T-cell (primary cell): ENCODE data around the gene WBP2. TPM values are rescaled to one million over a fixed set of nuclear protein-coding genes. Genes with fewer than 3 reads are reported as not detected.
A peak's percentile ranks its signal among the peaks of the same experiment; 100 is the strongest.

Experiments
- ATAC-seq, 4 experiments: fragments of 200-7000 bp in 3 of 4; fragments of 150-1000 bp in 1 of 4; cut with Tn5 transposase; replicated peaks in 1 of 4; 1 replicate in 3 of 4; 2 replicates in 1 of 4; pipeline ENCODE4 v1.10.0; 2021; ENCODE audit warnings: moderate library complexity in 3 of 4, mild to moderate bottlenecking in 2 of 4, moderate number of reproducible peaks in 1 of 4
- CTCF ChIA-PET, 2 donors: fragments of 300-600 bp; sonication (Branson Sonifier 250); formaldehyde crosslinking; loops; one replicate each; lab custom pipeline; 2022; ENCODE audit warnings: antibody characterized with exemption in 2 of 2; lab: Charles Lee
- POLR2A ChIA-PET, 2 donors: fragments of 300-600 bp; sonication (Branson Sonifier 250); formaldehyde crosslinking; loops; one replicate each; lab custom pipeline; 2022; ENCODE audit warnings: antibody characterized with exemption in 2 of 2; lab: Charles Lee
- DNase-seq, 35 experiments: peaks; one replicate each; pipeline versions ENCODE4 v3.0.0 to v3.0.0-alpha.2; 2013 to 2023
- H3K27ac ChIP-seq: one replicate; pipeline ENCODE4 v1.5.1; 2013; ENCODE audit warnings: low read length
- H3K27me3 ChIP-seq, 2 experiments: replicated peaks in 1 of 2; 1 replicate in 1 of 2; 2 replicates in 1 of 2; pipeline versions ENCODE4 v1.6.1 to v1.7.0; 2013; ENCODE audit warnings: low read length in 1 of 2, mixed read lengths in 1 of 2; ENCODE audit not compliant: control insufficient read depth in 2 of 2, insufficient read depth in 2 of 2; ENCODE audit errors: extremely low read depth in 1 of 2
- H3K36me3 ChIP-seq, 2 donors: 1 replicate in 1 of 2; 2 replicates in 1 of 2; pipeline versions ENCODE4 v1.6.1 to v1.7.0; 2013; ENCODE audit warnings: low read length in 1 of 2; ENCODE audit not compliant: control insufficient read depth in 2 of 2, insufficient read depth in 1 of 2; ENCODE audit errors: extremely low read depth in 1 of 2
- H3K4me1 ChIP-seq, 2 experiments: 1 replicate in 1 of 2; 2 replicates in 1 of 2; pipeline versions ENCODE4 v1.6.1 to v1.7.0; 2013; ENCODE audit warnings: low read length in 2 of 2, mixed read lengths in 1 of 2; ENCODE audit not compliant: insufficient read depth in 2 of 2, control insufficient read depth in 1 of 2; ENCODE audit errors: extremely low read depth in 1 of 2
- H3K4me3 ChIP-seq, 2 donors: 1 replicate in 1 of 2; 2 replicates in 1 of 2; pipeline versions ENCODE4 v1.5.1 to v1.7.0; 2013; ENCODE audit warnings: mild to moderate bottlenecking in 2 of 2, low read length in 1 of 2, moderate library complexity in 1 of 2; ENCODE audit not compliant: control insufficient read depth in 1 of 2; ENCODE audit errors: extremely low read depth in 1 of 2
- H3K9me3 ChIP-seq: 2 replicates; pipeline ENCODE4 v1.7.0; 2013
- H3K27ac Mint-ChIP-seq, 2 donors: one replicate each; pipeline ENCODE4 v1.8.0; 2020 to 2021; ENCODE audit warnings: mild to moderate bottlenecking in 2 of 2, mixed read lengths in 2 of 2
- H3K27me3 Mint-ChIP-seq, 2 donors: one replicate each; pipeline ENCODE4 v1.8.0; 2021 to 2022; ENCODE audit warnings: mixed read lengths in 2 of 2
- H3K36me3 Mint-ChIP-seq: one replicate; pipeline ENCODE4 v1.8.0; 2021; ENCODE audit warnings: mixed read lengths
- H3K4me1 Mint-ChIP-seq, 3 donors: one replicate each; pipeline ENCODE4 v1.8.0; 2020 to 2022; ENCODE audit warnings: mixed read lengths in 3 of 3, mild to moderate bottlenecking in 1 of 3
- H3K4me3 Mint-ChIP-seq, 3 donors: one replicate each; pipeline ENCODE4 v1.8.0; 2020 to 2022; ENCODE audit warnings: mild to moderate bottlenecking in 3 of 3, mixed read lengths in 3 of 3, moderate library complexity in 3 of 3
- H3K9me3 Mint-ChIP-seq, 3 donors: one replicate each; pipeline ENCODE4 v1.8.0; 2020 to 2022; ENCODE audit warnings: mixed read lengths in 3 of 3
- WGBS: methylation state at CpG from one replicate; pipeline ENCODE4 v1.1.5; 2013; ENCODE audit warnings: missing lambda C conversion rate; ENCODE audit not compliant: insufficient coverage; 5-methylcytosine and 5-hydroxymethylcytosine counted together
- total RNA-seq, 35 experiments: library from RNA in 6 of 35; stranded (reverse) in 6 of 35; fragments of 120-200 nt in 1 of 35; gene quantifications; one replicate each; pipeline versions ENCODE4 v1.2.1 to v1.2.4 and lab custom pipeline; 2013 to 2026

Gene WBP2
- total RNA-seq, 5 donors from 2014 or later (not counting 1 experiment from before 2014, with no cell fraction given) = 91.4 to 158 (median 138) TPM

- no peaks in the 10 kb centered on the region for H3K27me3 ChIP-seq
- DNase-seq = no peak
- peaks cover 39 to 67% of the 10 kb centered on the region in 2 donors for H3K36me3 ChIP-seq
- no peak overlapping the region for H3K4me3 ChIP-seq
- peaks cover 2 to 45% of the 10 kb centered on the region in 2 experiments for H3K4me1 ChIP-seq
- H3K4me3 Mint-ChIP-seq = no peak overlapping the region
- CTCF ChIA-PET = no interaction called here
- no peak overlapping the region for H3K27ac ChIP-seq
- 87% methylated on average over 21 of the region's 28 CpGs for WGBS
- H3K36me3 Mint-ChIP-seq = peaks cover 16% of the 10 kb centered on the region
- H3K27me3 Mint-ChIP-seq = no peaks in the 10 kb centered on the region
- ATAC-seq = no peak
- H3K27ac Mint-ChIP-seq = peak overlapping the region in 1 of 2 donors; percentile 28
- POLR2A ChIA-PET = interaction anchor here in 1 of 2 donors (0.6 kb wide), 1 partner anchor 36 kb away, joined by 5 read pairs; no protein-coding TSS in a partner anchor
- peaks cover 22 to 34% (median 24%) of the 10 kb centered on the region in 3 donors for H3K4me1 Mint-ChIP-seq
- H3K9me3 ChIP-seq = no peaks in the 10 kb centered on the region
- no peaks in the 10 kb centered on the region for H3K9me3 Mint-ChIP-seq
Observed at GRCh38 chr17:75823257-75824041, 31.7 kb downstream of the WBP2 start.

GRCh38 chr17:75822800-75823166, 32.4 kb downstream of the WBP2 start:
- Histone ChIP-seq H3K36me3 (peaks cover 43 to 67% of the 10 kb centered on the region in 2 donors), H3K4me1 (peaks cover 2 to 38% of the 10 kb centered on the region in 2 experiments), H3K27me3 (no peaks in the 10 kb centered on the region), H3K4me3 (no peak overlapping the region), H3K27ac (peak overlapping the region; percentile 41), H3K9me3 (no peaks in the 10 kb centered on the region)
- ATAC-seq (no peak), DNase-seq (no peak)
- CTCF ChIA-PET = no interaction called here
- WGBS = 92% methylated on average over 2 of the region's 3 CpGs
- Mint-ChIP-seq H3K4me3 (no peak overlapping the region), H3K4me1 (peaks cover 16 to 28% (median 19%) of the 10 kb centered on the region in 3 donors), H3K9me3 (no peaks in the 10 kb centered on the region), H3K27ac (no peak overlapping the region), H3K36me3 (peaks cover 17% of the 10 kb centered on the region), H3K27me3 (no peaks in the 10 kb centered on the region)
- POLR2A ChIA-PET = interaction anchor here in 1 of 2 donors (0.6 kb wide), 1 partner anchor 36 kb away, joined by 5 read pairs; no protein-coding TSS in a partner anchor

GRCh38 chr17:75822119-75822799, 32.9 kb downstream of the WBP2 start:
- H3K27me3 Mint-ChIP-seq = no peaks in the 10 kb centered on the region
- peak; percentile 59 to 87 (median 74) for ATAC-seq
- H3K9me3 ChIP-seq = no peaks in the 10 kb centered on the region
- peak overlapping the region; percentile 52 to 89 for H3K27ac Mint-ChIP-seq
- ChIA-PET POLR2A (interaction anchor here in 1 of 2 donors (0.5 kb wide), 1 partner anchor 25 kb away, joined by 3 read pairs; no protein-coding TSS in a partner anchor), CTCF (no interaction called here)
- peak overlapping the region in 1 of 3 donors; percentile 56 for H3K4me3 Mint-ChIP-seq
- peaks cover 16 to 24% (median 19%) of the 10 kb centered on the region in 3 donors for H3K4me1 Mint-ChIP-seq
- WGBS = 62% methylated on average over 11 of the region's 18 CpGs
- H3K4me3 ChIP-seq = no peak overlapping the region
- DNase-seq = peak in 27 of 35 experiments; percentile 20 to 59 (median 41)
- H3K27me3 ChIP-seq = no peaks in the 10 kb centered on the region
- no peaks in the 10 kb centered on the region for H3K9me3 Mint-ChIP-seq
- H3K36me3 Mint-ChIP-seq = peaks cover 17% of the 10 kb centered on the region
- H3K4me1 ChIP-seq = peaks cover 2 to 33% of the 10 kb centered on the region in 2 experiments
- H3K36me3 ChIP-seq = peaks cover 43 to 69% of the 10 kb centered on the region in 2 donors
- H3K27ac ChIP-seq = peak overlapping the region; percentile 41

GRCh38 chr17:75821552-75821951, 33.6 kb downstream of the WBP2 start:
- DNase-seq (no peak), ATAC-seq (peak in 1 of 4 experiments; percentile 10)
- H3K9me3 Mint-ChIP-seq = no peaks in the 10 kb centered on the region
- 95% methylated on average over 4 of the region's 7 CpGs for WGBS
- peaks cover 2 to 26% of the 10 kb centered on the region in 2 experiments for H3K4me1 ChIP-seq
- H3K36me3 Mint-ChIP-seq = peaks cover 22% of the 10 kb centered on the region
- H3K9me3 ChIP-seq = no peaks in the 10 kb centered on the region
- POLR2A ChIA-PET = interaction anchor here (0.6 to 0.7 kb wide), 2 partner anchors 179 to 505 kb away, joined by 3 to 5 read pairs; partner anchors contain the start of gene CDK3 (in 1 of the 2)
- no peak overlapping the region for H3K4me3 ChIP-seq
- CTCF ChIA-PET = interaction anchor here in 1 of 2 donors (0.6 kb wide), 1 partner anchor 25 kb away, joined by 3 read pairs; no protein-coding TSS in a partner anchor
- peak overlapping the region in 1 of 3 donors; percentile 56 for H3K4me3 Mint-ChIP-seq
- no peaks in the 10 kb centered on the region for H3K27me3 Mint-ChIP-seq
- peaks cover 16 to 20% (median 17%) of the 10 kb centered on the region in 3 donors for H3K4me1 Mint-ChIP-seq
- H3K27ac Mint-ChIP-seq = peak overlapping the region; percentile 52 to 89
- H3K27ac ChIP-seq = peak overlapping the region; percentile 41
- H3K27me3 ChIP-seq = no peaks in the 10 kb centered on the region
- H3K36me3 ChIP-seq = peaks cover 45 to 76% of the 10 kb centered on the region in 2 donors

- POLR2A ChIA-PET = interaction anchor here (0.6 to 0.7 kb wide), 2 partner anchors 180 to 506 kb away, joined by 3 to 5 read pairs; partner anchors contain the start of gene CDK3 (in 1 of the 2)
- Histone ChIP-seq H3K27ac (no peak overlapping the region), H3K9me3 (no peaks in the 10 kb centered on the region), H3K27me3 (no peaks in the 10 kb centered on the region), H3K4me1 (peaks cover 2 to 23% of the 10 kb centered on the region in 2 experiments), H3K36me3 (peaks cover 51 to 80% of the 10 kb centered on the region in 2 donors), H3K4me3 (no peak overlapping the region)
- H3K4me3 Mint-ChIP-seq = no peak overlapping the region
- peaks cover 24% of the 10 kb centered on the region for H3K36me3 Mint-ChIP-seq
- H3K27ac Mint-ChIP-seq = peak overlapping the region in 1 of 2 donors; percentile 52
- DNase-seq (no peak), ATAC-seq (no peak)
- CTCF ChIA-PET = interaction anchor here (0.6 to 1.0 kb wide), 4 partner anchors 22 to 1085 kb away, joined by 3 read pairs; no protein-coding TSS in a partner anchor
- no peaks in the 10 kb centered on the region for H3K27me3 Mint-ChIP-seq
- H3K4me1 Mint-ChIP-seq = peaks cover 16 to 18% (median 17%) of the 10 kb centered on the region in 3 donors
- WGBS = 85% methylated on average over 13 of the region's 21 CpGs
- H3K9me3 Mint-ChIP-seq = no peaks in the 10 kb centered on the region
Observed at GRCh38 chr17:75820094-75821080, 34.7 kb downstream of the WBP2 start.
